GM18499 (cell line): Measurements from ENCODE around the gene NBDY.
"Not testable (repeated sequence)": the region's sequence is repeated elsewhere in the genome, so short reads cannot be mapped to it uniquely, and the experiment has no call there.

Experiments used
- ATAC-seq: cut with Tn5 transposase; IDR thresholded peaks from one replicate; pipeline ENCODE4 v1.9.1; 2021; ENCODE audit warnings: moderate number of reproducible peaks; ENCODE audit not compliant: insufficient read depth, unreplicated experiment

The NBDY gene

GRCh38 chrX:56764153-56764974, 35.3 kb downstream of the NBDY start:
- ATAC-seq, result peak; percentile 39

- no peak for ATAC-seq
Measured at GRCh38 chrX:56764975-56765791, 36.1 kb downstream of the NBDY start.

GRCh38 chrX:56765811-56766553, 36.9 kb downstream of the NBDY start:
- no peak for ATAC-seq

- no peak for ATAC-seq
Measured at GRCh38 chrX:56766554-56767347, 37.7 kb downstream of the NBDY start.

GRCh38 chrX:56767348-56768119, 38.5 kb downstream of the NBDY start:
- ATAC-seq, result not testable (repeated sequence)

- not testable (repeated sequence) for ATAC-seq
Measured at GRCh38 chrX:56768120-56768660, 39.1 kb downstream of the NBDY start.

- ATAC-seq, result not testable (repeated sequence)
Measured at GRCh38 chrX:56772675-56773521, 43.9 kb downstream of the NBDY start.

GRCh38 chrX:56773522-56774060, 44.5 kb downstream of the NBDY start:
- ATAC-seq, result peak; percentile 14

- ATAC-seq, result not testable (repeated sequence)
Measured at GRCh38 chrX:56778099-56778923, 49.3 kb downstream of the NBDY start.

GRCh38 chrX:56778924-56779468, 50.0 kb downstream of the NBDY start:
- not testable (repeated sequence) for ATAC-seq

GRCh38 chrX:56780681-56781649, 51.9 kb downstream of the NBDY start:
- ATAC-seq, result not testable (repeated sequence)

GRCh38 chrX:56782352-56782751, 53.3 kb downstream of the NBDY start:
- ATAC-seq, result no peak

GRCh38 chrX:56782791-56783449, 53.9 kb downstream of the NBDY start:
- ATAC-seq, result no peak

GRCh38 chrX:56783450-56783831, 54.4 kb downstream of the NBDY start:
- ATAC-seq, result no peak
